ENCODE measurements around the gene VTCN1. TPM values are rescaled to one million over a fixed set of nuclear protein-coding genes. Genes with fewer than 3 reads are reported as not detected.

The VTCN1 gene
- polyA plus RNA-seq, 2 of the 4 experiments (the other 2 are of a cell fraction) = 0.04 to 0.18 TPM

DNA sequence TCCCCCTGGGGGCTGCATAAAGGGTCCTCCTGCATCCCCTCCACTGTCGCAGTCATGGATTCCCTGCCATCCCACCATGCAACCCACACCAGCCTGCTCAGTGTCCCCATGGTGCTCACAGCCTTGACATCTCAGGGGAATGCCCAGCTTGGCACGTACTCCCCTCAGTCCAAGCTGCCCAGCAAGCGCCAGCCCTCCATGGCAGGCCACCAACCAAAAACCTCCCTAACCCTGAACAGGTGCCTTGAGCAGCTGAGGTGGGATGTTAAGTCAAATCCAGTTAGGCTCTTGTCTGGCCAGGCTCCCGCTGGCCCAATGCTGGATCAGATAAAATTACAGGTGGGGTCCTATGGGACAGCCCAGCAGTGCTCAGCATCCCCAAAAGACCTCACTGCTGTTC, 341 bp downstream of the VTCN1 start (continued):
- TF ChIP-seq MAZ (IDR thresholded peaks at IDR 0.05; ENCODE audit: borderline replicate concordance, low read depth, low read length) = no peak

DNA sequence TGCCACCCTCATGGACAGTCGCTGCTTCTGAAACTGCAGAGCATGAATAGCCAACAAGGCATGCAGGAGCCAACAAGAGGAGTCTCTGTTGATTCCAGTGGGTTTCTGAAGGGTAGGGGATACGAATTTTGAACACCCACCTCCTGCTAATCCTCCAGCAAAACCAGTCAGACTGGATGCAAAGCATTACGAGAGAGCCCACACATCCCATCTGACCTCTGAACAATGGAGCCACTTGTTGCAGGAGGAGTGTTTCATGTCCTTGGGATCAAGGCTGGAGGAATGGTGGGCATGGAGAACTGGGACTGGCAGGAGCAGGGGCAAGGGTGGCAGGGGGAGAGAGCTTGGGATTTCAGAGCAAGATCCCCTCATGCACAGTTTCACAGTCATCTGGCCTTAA, 1.6 kb downstream of the VTCN1 start:
- H3K27ac ChIP-seq = no peak overlapping the region
- no peak overlapping the region for H3K4me3 ChIP-seq
- ChIA-PET CTCF (no interaction called here), POLR2A (no interaction called here)
- H3K4me1 ChIP-seq = peaks cover 4% of the 10 kb centered on the region; the same call in 1 of the 3 replicates
- H3K4me2 ChIP-seq = no peak overlapping the region
- H3K9me3 ChIP-seq = no peaks in the 10 kb centered on the region
- 46% methylated on average over 3 of the region's 3 CpGs for WGBS (ENCODE audit: missing lambda C conversion rate)
- TF ChIP-seq EHMT2 (IDR thresholded peaks at IDR 0.05; ENCODE audit: low read depth) (no peak), HOXB13 (CRISPR knock-in tag; IDR thresholded peaks at IDR 0.05; ENCODE audit: low read depth) (no peak), RFX5 (IDR thresholded peaks at IDR 0.05) (no peak), TFCP2L1 (CRISPR knock-in tag; IDR thresholded peaks at IDR 0.05) (no peak), EHF (CRISPR knock-in tag; IDR thresholded peaks at IDR 0.05) (no peak), FOSB (CRISPR knock-in tag; IDR thresholded peaks at IDR 0.05) (no peak)
- no peak for FAIRE-seq
- no peak for DNase-seq (ENCODE audit: low read depth in 1 of 2, low spot score in 1 of 2)
- ATAC-seq = no peak

DNA sequence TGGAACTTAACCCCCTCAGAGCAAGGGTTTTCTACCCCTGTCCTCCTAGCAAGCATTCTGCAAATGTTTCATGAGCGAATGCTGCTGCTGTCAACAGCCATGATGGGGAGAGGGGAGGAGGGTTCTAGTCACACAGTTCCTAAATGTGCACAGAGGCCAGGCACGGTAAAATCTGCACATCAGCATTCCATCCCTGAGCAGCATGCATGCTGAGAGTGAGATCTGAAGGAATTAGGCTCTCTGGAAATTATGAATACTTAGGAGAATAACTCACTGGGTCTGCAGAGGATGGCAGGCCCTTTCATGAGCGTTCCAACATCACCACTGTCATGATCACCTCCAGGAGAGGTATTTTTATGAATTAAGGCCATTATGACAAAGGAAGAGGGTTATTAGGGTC, 2.1 kb downstream of the VTCN1 start:
- 30% methylated on average over 2 of the region's 3 CpGs for WGBS (ENCODE audit: missing lambda C conversion rate)
- DNase-seq (ENCODE audit: low read depth in 1 of 2, low spot score in 1 of 2) (no peak), FAIRE-seq (no peak), ATAC-seq (no peak)
- Histone ChIP-seq H3K4me3 (no peak overlapping the region), H3K9me3 (no peaks in the 10 kb centered on the region), H3K4me2 (no peak overlapping the region), H3K4me1 (peaks cover 4% of the 10 kb centered on the region; the same call in 1 of the 3 replicates), H3K27ac (no peak overlapping the region)
- TF ChIP-seq HDAC2 (IDR thresholded peaks at IDR 0.05) (no peak), KDM1A (IDR thresholded peaks at IDR 0.05; ENCODE audit: low read depth) (no peak), RFX5 (IDR thresholded peaks at IDR 0.05) (no peak), CEBPB (IDR thresholded peaks at IDR 0.05) (no peak), TFCP2L1 (CRISPR knock-in tag; IDR thresholded peaks at IDR 0.05) (no peak)
- TF ChIP-seq, protein P1, sequence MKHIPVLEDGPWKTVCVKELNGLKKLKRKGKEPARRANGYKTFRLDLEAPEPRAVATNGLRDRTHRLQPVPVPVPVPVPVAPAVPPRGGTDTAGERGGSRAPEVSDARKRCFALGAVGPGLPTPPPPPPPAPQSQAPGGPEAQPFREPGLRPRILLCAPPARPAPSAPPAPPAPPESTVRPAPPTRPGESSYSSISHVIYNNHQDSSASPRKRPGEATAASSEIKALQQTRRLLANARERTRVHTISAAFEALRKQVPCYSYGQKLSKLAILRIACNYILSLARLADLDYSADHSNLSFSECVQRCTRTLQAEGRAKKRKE (CRISPR knock-in tag; IDR thresholded peaks at IDR 0.05; ENCODE audit: low read depth) = no peak
- POLR2A ChIA-PET = no interaction called here
- CTCF ChIA-PET = no interaction called here

DNA sequence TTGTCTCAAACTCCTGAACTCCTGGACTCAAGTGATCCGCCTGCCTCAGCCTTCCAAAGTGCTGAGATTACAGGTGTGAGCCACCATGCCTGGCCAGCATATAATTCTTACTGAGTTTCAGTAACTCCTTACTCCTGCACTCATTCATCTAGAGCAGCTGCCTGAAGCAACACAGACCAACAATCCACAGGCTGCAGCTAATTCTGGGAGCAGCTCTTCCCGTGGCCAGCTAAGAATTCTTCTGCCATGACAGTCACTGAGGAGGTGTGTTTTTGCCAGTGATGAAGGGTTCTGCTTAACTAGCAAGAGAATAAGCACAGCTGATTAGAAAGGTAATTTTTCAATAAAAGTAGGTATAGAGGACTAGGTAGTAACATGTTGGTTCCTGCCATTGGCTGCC, 5.4 kb downstream of the VTCN1 start:
- H3K4me2 ChIP-seq = no peak overlapping the region
- DNase-seq (ENCODE audit: low read depth in 1 of 2, low spot score in 1 of 2) (no peak), ATAC-seq (no peak), FAIRE-seq (no peak)
- POLR2A ChIA-PET = no interaction called here
- no peaks in the 10 kb centered on the region for H3K9me3 ChIP-seq
- WGBS (ENCODE audit: missing lambda C conversion rate) = 64% methylated on average over 2 of the region's 2 CpGs
- no peak overlapping the region for H3K4me3 ChIP-seq
- CTCF ChIA-PET = no interaction called here
- no peak for TF ChIP-seq RAD21 (conservative IDR thresholded peaks at IDR 0.05 in 1 of 2, IDR thresholded peaks at IDR 0.05 in 1 of 2)
- no peak for TF ChIP-seq TFCP2L1 (CRISPR knock-in tag; IDR thresholded peaks at IDR 0.05)
- no peak for TF ChIP-seq KDM5A (IDR thresholded peaks at IDR 0.05)
- TF ChIP-seq CBX2 (IDR thresholded peaks at IDR 0.05; ENCODE audit: borderline replicate concordance, low read depth) = no peak
- TF ChIP-seq, protein P2, sequence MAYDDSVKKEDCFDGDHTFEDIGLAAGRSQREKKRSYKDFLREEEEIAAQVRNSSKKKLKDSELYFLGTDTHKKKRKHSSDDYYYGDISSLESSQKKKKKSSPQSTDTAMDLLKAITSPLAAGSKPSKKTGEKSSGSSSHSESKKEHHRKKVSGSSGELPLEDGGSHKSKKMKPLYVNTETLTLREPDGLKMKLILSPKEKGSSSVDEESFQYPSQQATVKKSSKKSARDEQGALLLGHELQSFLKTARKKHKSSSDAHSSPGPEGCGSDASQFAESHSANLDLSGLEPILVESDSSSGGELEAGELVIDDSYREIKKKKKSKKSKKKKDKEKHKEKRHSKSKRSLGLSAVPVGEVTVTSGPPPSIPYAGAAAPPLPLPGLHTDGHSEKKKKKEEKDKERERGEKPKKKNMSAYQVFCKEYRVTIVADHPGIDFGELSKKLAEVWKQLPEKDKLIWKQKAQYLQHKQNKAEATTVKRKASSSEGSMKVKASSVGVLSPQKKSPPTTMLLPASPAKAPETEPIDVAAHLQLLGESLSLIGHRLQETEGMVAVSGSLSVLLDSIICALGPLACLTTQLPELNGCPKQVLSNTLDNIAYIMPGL (CRISPR knock-in tag; IDR thresholded peaks at IDR 0.05; ENCODE audit: borderline replicate concordance) = no peak
- TF ChIP-seq, protein P1 (CRISPR knock-in tag; IDR thresholded peaks at IDR 0.05; ENCODE audit: low read depth) = no peak
- TF ChIP-seq, protein P3, sequence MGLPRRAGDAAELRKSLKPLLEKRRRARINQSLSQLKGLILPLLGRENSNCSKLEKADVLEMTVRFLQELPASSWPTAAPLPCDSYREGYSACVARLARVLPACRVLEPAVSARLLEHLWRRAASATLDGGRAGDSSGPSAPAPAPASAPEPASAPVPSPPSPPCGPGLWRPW (IDR thresholded peaks at IDR 0.05) = no peak
- TF ChIP-seq GATA3 (IDR thresholded peaks at IDR 0.05; ENCODE audit: borderline replicate concordance) = no peak
- no peak for TF ChIP-seq NPAS2 (CRISPR knock-in tag; IDR thresholded peaks at IDR 0.05; ENCODE audit: borderline replicate concordance)
- TF ChIP-seq HOXA7 (CRISPR knock-in tag; IDR thresholded peaks at IDR 0.05) = no peak
- no peak for TF ChIP-seq SREBF2 (IDR thresholded peaks at IDR 0.05)
- TF ChIP-seq, protein P4, sequence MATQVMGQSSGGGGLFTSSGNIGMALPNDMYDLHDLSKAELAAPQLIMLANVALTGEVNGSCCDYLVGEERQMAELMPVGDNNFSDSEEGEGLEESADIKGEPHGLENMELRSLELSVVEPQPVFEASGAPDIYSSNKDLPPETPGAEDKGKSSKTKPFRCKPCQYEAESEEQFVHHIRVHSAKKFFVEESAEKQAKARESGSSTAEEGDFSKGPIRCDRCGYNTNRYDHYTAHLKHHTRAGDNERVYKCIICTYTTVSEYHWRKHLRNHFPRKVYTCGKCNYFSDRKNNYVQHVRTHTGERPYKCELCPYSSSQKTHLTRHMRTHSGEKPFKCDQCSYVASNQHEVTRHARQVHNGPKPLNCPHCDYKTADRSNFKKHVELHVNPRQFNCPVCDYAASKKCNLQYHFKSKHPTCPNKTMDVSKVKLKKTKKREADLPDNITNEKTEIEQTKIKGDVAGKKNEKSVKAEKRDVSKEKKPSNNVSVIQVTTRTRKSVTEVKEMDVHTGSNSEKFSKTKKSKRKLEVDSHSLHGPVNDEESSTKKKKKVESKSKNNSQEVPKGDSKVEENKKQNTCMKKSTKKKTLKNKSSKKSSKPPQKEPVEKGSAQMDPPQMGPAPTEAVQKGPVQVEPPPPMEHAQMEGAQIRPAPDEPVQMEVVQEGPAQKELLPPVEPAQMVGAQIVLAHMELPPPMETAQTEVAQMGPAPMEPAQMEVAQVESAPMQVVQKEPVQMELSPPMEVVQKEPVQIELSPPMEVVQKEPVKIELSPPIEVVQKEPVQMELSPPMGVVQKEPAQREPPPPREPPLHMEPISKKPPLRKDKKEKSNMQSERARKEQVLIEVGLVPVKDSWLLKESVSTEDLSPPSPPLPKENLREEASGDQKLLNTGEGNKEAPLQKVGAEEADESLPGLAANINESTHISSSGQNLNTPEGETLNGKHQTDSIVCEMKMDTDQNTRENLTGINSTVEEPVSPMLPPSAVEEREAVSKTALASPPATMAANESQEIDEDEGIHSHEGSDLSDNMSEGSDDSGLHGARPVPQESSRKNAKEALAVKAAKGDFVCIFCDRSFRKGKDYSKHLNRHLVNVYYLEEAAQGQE (IDR thresholded peaks at IDR 0.05) = no peak
- TF ChIP-seq, protein P5, sequence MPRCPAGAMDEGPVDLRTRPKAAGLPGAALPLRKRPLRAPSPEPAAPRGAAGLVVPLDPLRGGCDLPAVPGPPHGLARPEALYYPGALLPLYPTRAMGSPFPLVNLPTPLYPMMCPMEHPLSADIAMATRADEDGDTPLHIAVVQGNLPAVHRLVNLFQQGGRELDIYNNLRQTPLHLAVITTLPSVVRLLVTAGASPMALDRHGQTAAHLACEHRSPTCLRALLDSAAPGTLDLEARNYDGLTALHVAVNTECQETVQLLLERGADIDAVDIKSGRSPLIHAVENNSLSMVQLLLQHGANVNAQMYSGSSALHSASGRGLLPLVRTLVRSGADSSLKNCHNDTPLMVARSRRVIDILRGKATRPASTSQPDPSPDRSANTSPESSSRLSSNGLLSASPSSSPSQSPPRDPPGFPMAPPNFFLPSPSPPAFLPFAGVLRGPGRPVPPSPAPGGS (IDR thresholded peaks at IDR 0.05) = no peak
- no peak overlapping the region for H3K27ac ChIP-seq
- no peaks in the 10 kb centered on the region; the same call in 2 of the 3 replicates for H3K4me1 ChIP-seq

Measured in A549 (cell line).